Measurements from ENCODE around the gene ICAM2. TPM values are rescaled to one million over a fixed set of nuclear protein-coding genes. Genes with fewer than 3 reads are reported as not detected.
"Not testable (repeated sequence)": the region's sequence is repeated elsewhere in the genome, so short reads cannot be mapped to it uniquely, and the experiment has no call there.

The ICAM2 gene
- total RNA-seq, 2 experiments from 2014 or later: 65.0 to 66.7 TPM

- no peak for DNase-seq
- Mint-ChIP-seq H3K4me1 (ENCODE audit: low read depth) (peaks cover 18% of the 10 kb centered on the region), H3K27me3 (no peaks in the 10 kb centered on the region), H3K27ac (no peak overlapping the region), H3K36me3 (no peaks in the 10 kb centered on the region), H3K9me3 (peaks cover 12% of the 10 kb centered on the region), H3K4me3 (no peak overlapping the region)
- CTCF ChIA-PET: interaction anchor here (0.7 to 4.5 kb wide), 4 partner anchors 10 to 64 kb away, joined by 3 to 26 read pairs (median 12); no protein-coding TSS in a partner anchor
- intact Hi-C loops (cut with micrococcal nuclease): no loop called here
- POLR2A ChIA-PET: no interaction called here
Measured at GRCh38 chr17:63983320-63983719, 37.1 kb downstream of the ICAM2 start.

- Mint-ChIP-seq H3K9me3 (peaks cover 12% of the 10 kb centered on the region), H3K4me1 (ENCODE audit: low read depth) (peaks cover 18% of the 10 kb centered on the region)
- CTCF ChIA-PET: interaction anchor here (0.7 to 4.4 kb wide), 3 partner anchors 11 to 63 kb away, joined by 3 to 20 read pairs (median 4); no protein-coding TSS in a partner anchor
- H3K4me3 Mint-ChIP-seq; POLR2A ChIA-PET; intact Hi-C loops (cut with micrococcal nuclease); H3K36me3 Mint-ChIP-seq; H3K27ac Mint-ChIP-seq; H3K27me3 Mint-ChIP-seq; DNase-seq: not testable (repeated sequence)
Measured at GRCh38 chr17:63982641-63983040, 37.8 kb downstream of the ICAM2 start.

GRCh38 chr17:63978272-63979200 is 41.9 kb downstream of the ICAM2 start:
- ChIA-PET CTCF (interaction anchor here (0.6 to 3.0 kb wide), 4 partner anchors 12 to 343 kb away, joined by 3 to 12 read pairs (median 6); no protein-coding TSS in a partner anchor), POLR2A (no interaction called here)
- Mint-ChIP-seq H3K36me3 (no peaks in the 10 kb centered on the region), H3K4me1 (ENCODE audit: low read depth) (peaks cover 17% of the 10 kb centered on the region), H3K9me3 (peaks cover 12% of the 10 kb centered on the region), H3K27ac (no peak overlapping the region), H3K4me3 (no peak overlapping the region), H3K27me3 (no peaks in the 10 kb centered on the region)
- intact Hi-C loops (cut with micrococcal nuclease): no loop called here
- no peak for DNase-seq

DNA sequence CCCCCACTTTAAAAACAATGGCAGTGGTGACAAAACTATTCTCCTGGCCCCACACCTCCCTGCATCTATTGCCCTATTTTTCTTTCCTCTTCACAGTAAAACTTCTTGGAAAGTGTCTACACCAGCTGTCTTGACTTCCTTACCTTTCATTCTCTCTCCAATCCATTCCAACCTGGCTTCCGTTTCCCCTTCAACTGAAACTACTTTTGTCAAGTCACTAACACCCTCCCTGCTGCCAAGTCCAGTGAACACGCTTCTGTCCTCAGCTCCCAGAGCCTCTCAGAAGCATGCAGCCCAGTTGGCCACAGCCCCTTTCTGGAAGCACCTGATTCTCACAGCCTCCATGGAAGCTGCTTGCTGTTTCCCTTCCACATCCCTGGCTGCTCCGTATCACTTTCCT is 43.7 kb downstream of the ICAM2 start:
- DNase-seq: no peak
- Mint-ChIP-seq H3K9me3 (peaks cover 2% of the 10 kb centered on the region), H3K4me1 (ENCODE audit: low read depth) (peaks cover 17% of the 10 kb centered on the region), H3K4me3 (no peak overlapping the region), H3K36me3 (no peaks in the 10 kb centered on the region), H3K27ac (no peak overlapping the region), H3K27me3 (no peaks in the 10 kb centered on the region)
- ChIA-PET CTCF (interaction anchor here (0.9 to 3.0 kb wide), 5 partner anchors 9 to 111 kb away, joined by 3 to 12 read pairs (median 4); no protein-coding TSS in a partner anchor), POLR2A (interaction anchor here (0.7 kb wide), 1 partner anchor 11 kb away, joined by 3 read pairs; no protein-coding TSS in a partner anchor)
- intact Hi-C loops (cut with micrococcal nuclease): no loop called here

- Mint-ChIP-seq H3K9me3 (no peaks in the 10 kb centered on the region), H3K4me3 (no peak overlapping the region), H3K4me1 (ENCODE audit: low read depth) (peaks cover 17% of the 10 kb centered on the region), H3K27ac (no peak overlapping the region), H3K36me3 (no peaks in the 10 kb centered on the region), H3K27me3 (no peaks in the 10 kb centered on the region)
- peak; percentile 43 for DNase-seq
- ChIA-PET POLR2A (no interaction called here), CTCF (interaction anchor here (0.8 to 3.0 kb wide), 9 partner anchors 15 to 158 kb away, joined by 3 to 12 read pairs (median 4); no protein-coding TSS in a partner anchor)
- intact Hi-C loops (cut with micrococcal nuclease): no loop called here
Measured at GRCh38 chr17:63975541-63976092, 44.8 kb downstream of the ICAM2 start.

- H3K27me3 Mint-ChIP-seq: no peaks in the 10 kb centered on the region
- ChIA-PET CTCF (interaction anchor here (1.4 to 1.6 kb wide), 2 partner anchors 28 to 29 kb away, joined by 3 to 8 read pairs; no protein-coding TSS in a partner anchor), POLR2A (no interaction called here)
- peaks cover 17% of the 10 kb centered on the region for H3K4me1 Mint-ChIP-seq (ENCODE audit: low read depth)
- no peak overlapping the region for H3K27ac Mint-ChIP-seq
- peak; percentile 28 for DNase-seq
- H3K36me3 Mint-ChIP-seq: no peaks in the 10 kb centered on the region
- H3K4me3 Mint-ChIP-seq: no peak overlapping the region
- intact Hi-C loops (cut with micrococcal nuclease): no loop called here
- no peaks in the 10 kb centered on the region for H3K9me3 Mint-ChIP-seq
Measured at GRCh38 chr17:63974594-63975192, 45.7 kb downstream of the ICAM2 start.

GRCh38 chr17:63973930-63974593 is 46.4 kb downstream of the ICAM2 start:
- peaks cover 17% of the 10 kb centered on the region for H3K4me1 Mint-ChIP-seq (ENCODE audit: low read depth)
- H3K27me3 Mint-ChIP-seq: no peaks in the 10 kb centered on the region
- no peak overlapping the region for H3K4me3 Mint-ChIP-seq
- H3K27ac Mint-ChIP-seq: no peak overlapping the region
- DNase-seq: no peak
- H3K9me3 Mint-ChIP-seq: no peaks in the 10 kb centered on the region
- intact Hi-C loops (cut with micrococcal nuclease): no loop called here
- ChIA-PET POLR2A (no interaction called here), CTCF (no interaction called here)
- H3K36me3 Mint-ChIP-seq: no peaks in the 10 kb centered on the region

- DNase-seq: no peak
- peaks cover 19% of the 10 kb centered on the region for H3K4me1 Mint-ChIP-seq (ENCODE audit: low read depth)
- intact Hi-C loops (cut with micrococcal nuclease): no loop called here
- ChIA-PET POLR2A (no interaction called here), CTCF (no interaction called here)
- H3K27ac Mint-ChIP-seq: no peak overlapping the region
- no peak overlapping the region for H3K4me3 Mint-ChIP-seq
- no peaks in the 10 kb centered on the region for H3K27me3 Mint-ChIP-seq
- no peaks in the 10 kb centered on the region for H3K36me3 Mint-ChIP-seq
- H3K9me3 Mint-ChIP-seq: no peaks in the 10 kb centered on the region
Measured at GRCh38 chr17:63973247-63973646, 47.2 kb downstream of the ICAM2 start.

GRCh38 chr17:63972796-63973195 is 47.6 kb downstream of the ICAM2 start, which contains the start of gene SCN4A:
Gene SCN4A (minus strand): TSS chr17:63972918. CDS start chr17:63972841, 77 bp downstream.
- H3K27me3 Mint-ChIP-seq: no peaks in the 10 kb centered on the region
- H3K9me3 Mint-ChIP-seq: no peaks in the 10 kb centered on the region
- H3K36me3 Mint-ChIP-seq: no peaks in the 10 kb centered on the region
- no peak within 1 kb of the TSS for H3K27ac Mint-ChIP-seq
- no peak for DNase-seq
- H3K4me1 Mint-ChIP-seq (ENCODE audit: low read depth): peaks cover 19% of the 10 kb centered on the region
- POLR2A ChIA-PET: no interaction called here
- H3K4me3 Mint-ChIP-seq: no peak within 1 kb of the TSS
- intact Hi-C loops (cut with micrococcal nuclease): no loop called here
- CTCF ChIA-PET: no interaction called here

- intact Hi-C loops (cut with micrococcal nuclease): no loop called here
- Mint-ChIP-seq H3K4me1 (ENCODE audit: low read depth) (peaks cover 16% of the 10 kb centered on the region), H3K27ac (no peak overlapping the region), H3K36me3 (no peaks in the 10 kb centered on the region), H3K9me3 (no peaks in the 10 kb centered on the region), H3K27me3 (no peaks in the 10 kb centered on the region), H3K4me3 (no peak overlapping the region)
- POLR2A ChIA-PET: no interaction called here
- CTCF ChIA-PET: interaction anchor here (0.8 to 2.0 kb wide), 2 partner anchors 22 to 60 kb away, joined by 3 to 5 read pairs; no protein-coding TSS in a partner anchor
- no peak for DNase-seq
Measured at GRCh38 chr17:63969278-63969677, 51.2 kb downstream of the ICAM2 start.

GRCh38 chr17:63967953-63968352 is 52.5 kb downstream of the ICAM2 start:
- intact Hi-C loops (cut with micrococcal nuclease): loop anchor here (1.0 to 2.0 kb wide), 2 partner anchors 17 to 21 kb away; no protein-coding TSS in a partner anchor
- Mint-ChIP-seq H3K4me3 (no peak overlapping the region), H3K4me1 (ENCODE audit: low read depth) (peaks cover 15% of the 10 kb centered on the region), H3K27me3 (no peaks in the 10 kb centered on the region), H3K9me3 (no peaks in the 10 kb centered on the region), H3K27ac (no peak overlapping the region), H3K36me3 (no peaks in the 10 kb centered on the region)
- POLR2A ChIA-PET: interaction anchor here (0.9 kb wide), 1 partner anchor 13 kb away, joined by 3 read pairs; no protein-coding TSS in a partner anchor
- CTCF ChIA-PET: interaction anchor here (2.0 kb wide), 1 partner anchor 23 kb away, joined by 5 read pairs; no protein-coding TSS in a partner anchor
- DNase-seq: peak; percentile 58

Data from activated CD4-positive, alpha-beta memory T cell treated with anti-CD3 and anti-CD28 coated beads for 36 hours (primary cell).